K562 (cell line): Measurements from ENCODE around the gene GRID2IP. TPM values are rescaled to one million over a fixed set of nuclear protein-coding genes. Genes with fewer than 3 reads are reported as not detected.
A peak's percentile ranks its signal among the peaks of the same experiment; 100 is the strongest.

ENCODE experiments used
- ATAC-seq: fragments of 200-7000 bp; cut with Tn5 transposase; 3 replicates; pipeline ENCODE4 v1.9.1; 2020; ENCODE audit warnings: moderate library complexity
- BruUV-seq: library from RNA; stranded (reverse); fragments of 400-500 nt; replicated peaks from 2 replicates; lab custom pipeline; 2021; lab: Mats Ljungman, UMichigan
- CTCF ChIA-PET: fragments of 300-600 bp; formaldehyde crosslinking; extraction: SDS; loops from one replicate; lab custom pipeline; 2021; ENCODE audit warnings: low intra/inter-chr PET ratio; lab: Yijun Ruan, JAX
- POLR2A ChIA-PET: fragments of 300-600, 350-650 bp; sonication (Branson Sonifier 250); formaldehyde crosslinking; extraction: SDS; loops from one replicate; lab custom pipeline; 2021; ENCODE audit warnings: antibody characterized with exemption, inconsistent platforms; lab: Yijun Ruan, JAX
- DNase-seq, 4 experiments: peaks; one replicate each; pipeline versions ENCODE4 v3.0.0 to v3.0.0-alpha.2; 2011 to 2018; ENCODE audit warnings: low spot score in 3 of 4, mixed read lengths in 3 of 4; ENCODE audit errors: extremely low read depth in 1 of 4
- FAIRE-seq: peaks from 2 replicates; lab custom pipeline; 2011; peaks lifted over from hg19 to GRCh38; lab: Jason Lieb, UNC
- H2AFZ ChIP-seq: 2 replicates; pipeline ENCODE4 v1.6.0; 2011; ENCODE audit warnings: low read depth, low read length, control low read depth, inconsistent platforms
- H3K27ac ChIP-seq: fragments of 200-600 bp; 3 replicates; pipeline ENCODE4 v1.8.0; 2011; ENCODE audit warnings: low read depth, mild to moderate bottlenecking, control low read depth, inconsistent platforms, low read length, moderate library complexity, mixed read lengths; ENCODE audit errors: extremely low read depth
- H3K27me3 ChIP-seq, 2 experiments: fragments of 300-600 bp in 1 of 2; 2 replicates in 1 of 2; 3 replicates in 1 of 2; pipeline versions ENCODE4 v1.6.0 to v1.8.0; 2011; ENCODE audit warnings: inconsistent platforms in 2 of 2, low read length in 2 of 2, mild to moderate bottlenecking in 1 of 2, mixed read lengths in 1 of 2, moderate library complexity in 1 of 2; ENCODE audit not compliant: control insufficient read depth in 2 of 2, insufficient read depth in 2 of 2
- H3K36me3 ChIP-seq: fragments of 300-600 bp; 3 replicates; pipeline ENCODE4 v1.8.0; 2011; ENCODE audit warnings: mild to moderate bottlenecking, low read length, inconsistent platforms; ENCODE audit not compliant: control insufficient read depth, insufficient read depth
- H3K4me1 ChIP-seq, 2 experiments: fragments of 200-600 bp in 1 of 2; replicated peaks in 1 of 2; 2 replicates in 1 of 2; 3 replicates in 1 of 2; pipeline versions ENCODE4 v1.5.1 to v1.8.0; 2011; ENCODE audit warnings: inconsistent platforms in 2 of 2, low read length in 2 of 2, mild to moderate bottlenecking in 1 of 2, mixed read lengths in 1 of 2, moderate library complexity in 1 of 2; ENCODE audit not compliant: control insufficient read depth in 2 of 2, insufficient read depth in 2 of 2
- H3K4me2 ChIP-seq: 2 replicates; pipeline ENCODE4 v1.6.1; 2011; ENCODE audit warnings: low read length, control low read depth, inconsistent platforms, mixed read lengths; ENCODE audit not compliant: insufficient read depth
- H3K4me3 ChIP-seq: fragments of 200-600 bp; sonication (generic), shearing (Covaris generic); 2 replicates; pipeline ENCODE4 v1.5.1; 2016; ENCODE audit warnings: control low read depth, inconsistent platforms
- H3K79me2 ChIP-seq: fragments of 200-600 bp; 3 replicates; pipeline ENCODE4 v1.8.0; 2011; ENCODE audit warnings: low read length, inconsistent platforms; ENCODE audit not compliant: control insufficient read depth, insufficient read depth
- H3K9ac ChIP-seq, 2 experiments: 2 replicates each; pipeline versions ENCODE4 v1.6.0 to v1.6.1; 2011; ENCODE audit warnings: low read depth in 2 of 2, low read length in 2 of 2, control low read depth in 1 of 2, inconsistent platforms in 1 of 2, mild to moderate bottlenecking in 1 of 2, mixed read lengths in 1 of 2; ENCODE audit not compliant: insufficient read depth in 1 of 2
- H3K9me1 ChIP-seq: one replicate; pipeline ENCODE4 v1.6.0; 2011; ENCODE audit warnings: inconsistent platforms, mild to moderate bottlenecking, low read length, moderate library complexity; ENCODE audit not compliant: control insufficient read depth, insufficient read depth
- H3K9me3 ChIP-seq: replicated peaks from 2 replicates; pipeline ENCODE4 v1.5.1; 2011; ENCODE audit warnings: low read depth, low read length, inconsistent platforms; ENCODE audit not compliant: control insufficient read depth, insufficient read depth
- H4K20me1 ChIP-seq: replicated peaks from 2 replicates; pipeline ENCODE4 v1.6.1; 2011; ENCODE audit warnings: low read length, inconsistent platforms, mixed read lengths; ENCODE audit not compliant: control insufficient read depth, insufficient read depth
- EP400 ChIP-seq: fragments of 450-650 bp; IDR thresholded peaks from 2 replicates; pipeline ENCODE4 v1.6.1; 2017; ENCODE audit warnings: antibody characterized with exemption, mild to moderate bottlenecking, moderate library complexity
- EZH2 ChIP-seq: IDR thresholded peaks from 2 replicates; pipeline ENCODE4 v1.6.1; 2012; ENCODE audit warnings: low read depth, mild to moderate bottlenecking, inconsistent platforms, low read length, borderline replicate concordance
- FOXO4 ChIP-seq: fragments of 450-650 bp; formaldehyde crosslinking; IDR thresholded peaks from 2 replicates; pipeline ENCODE4 v1.4.0; 2020; ENCODE audit warnings: mild to moderate bottlenecking, moderate library complexity
- IRF9 ChIP-seq: fragments of 450-650 bp; IDR thresholded peaks from 2 replicates; pipeline ENCODE4 v1.6.1; 2016; ENCODE audit warnings: missing biosample characterization, missing genetic modification characterization
- KAT8 ChIP-seq: fragments of 450-650 bp; IDR thresholded peaks from 2 replicates; pipeline ENCODE4 v1.6.1; 2016; ENCODE audit warnings: low read depth, mild to moderate bottlenecking
- KDM2B ChIP-seq: fragments of 250-450 bp; sonication (Bioruptor Pico); IDR thresholded peaks from 2 replicates; pipeline ENCODE4 v1.8.0; 2021; ENCODE audit warnings: mild to moderate bottlenecking, moderate library complexity
- MEF2D ChIP-seq: conservative IDR thresholded peaks from 2 replicates; pipeline ENCODE4 v1.6.1; 2016; ENCODE audit warnings: low read depth, missing genetic modification characterization, missing compliant biosample characterization
- MNT ChIP-seq, 2 experiments: fragments of 450-650 bp; conservative IDR thresholded peaks; 2 replicates each; pipeline ENCODE4 v1.6.1; 2017; ENCODE audit warnings: mild to moderate bottlenecking in 2 of 2, moderate library complexity in 2 of 2
- POLR2B ChIP-seq: fragments of 450-650 bp; IDR thresholded peaks from 2 replicates; pipeline ENCODE4 v1.6.1; 2018; ENCODE audit warnings: low read depth; ENCODE audit not compliant: partially characterized antibody
- SAFB ChIP-seq: fragments of 200-400 bp; formaldehyde crosslinking; IDR thresholded peaks from 2 replicates; pipeline ENCODE4 v1.6.1; 2017; ENCODE audit warnings: low read depth, low read length, borderline replicate concordance
- SOX6 ChIP-seq: fragments of 450-650 bp; IDR thresholded peaks from 2 replicates; pipeline ENCODE4 v1.6.1; 2014; ENCODE audit warnings: mild to moderate bottlenecking
- TCF15 ChIP-seq: fragments of 250-450 bp; sonication (Bioruptor Pico); IDR thresholded peaks from 2 replicates; pipeline ENCODE4 v1.8.0; 2022; ENCODE audit warnings: moderate library complexity, mild to moderate bottlenecking, inconsistent platforms
- ZC3H8 ChIP-seq: fragments of 450-650 bp; IDR thresholded peaks from 2 replicates; pipeline ENCODE4 v1.6.1; 2017
- ZNF24 ChIP-seq: fragments of 450-650 bp; IDR thresholded peaks from 2 replicates; pipeline ENCODE4 v1.6.1; 2016
- ZNF274 ChIP-seq: IDR thresholded peaks from 2 replicates; pipeline ENCODE4 v1.6.1; 2011; ENCODE audit warnings: low read depth, mild to moderate bottlenecking, low read length, moderate library complexity, borderline replicate concordance
- ZNF277 ChIP-seq: fragments of 250-450 bp; sonication (Bioruptor Pico); IDR thresholded peaks from 2 replicates; pipeline ENCODE4 v1.8.0; 2022; ENCODE audit warnings: inconsistent platforms, mild to moderate bottlenecking, moderate library complexity, borderline replicate concordance
- ZNF324 ChIP-seq: fragments of 250-450 bp; sonication (Bioruptor Pico); IDR thresholded peaks from 2 replicates; pipeline ENCODE4 v1.4.0; 2020; ENCODE audit warnings: mild to moderate bottlenecking
- ZSCAN29 ChIP-seq: fragments of 450-650 bp; IDR thresholded peaks from 2 replicates; pipeline ENCODE4 v1.6.1; 2017
- WGBS: fragments of 100-300 bp; shearing (Covaris generic); methylation state at CpG from one replicate; pipeline ENCODE4 v1.1.6; 2016; ENCODE audit warnings: low coverage, mixed read lengths; ENCODE audit not compliant: insufficient coverage; ENCODE audit errors: missing lambda C conversion rate; 5-methylcytosine and 5-hydroxymethylcytosine counted together
- in situ Hi-C: fragments of 300-500 bp; cut with MboI; formaldehyde crosslinking; loops from 4 replicates; pipeline ENCODE4 v1.15.0; 2018; ENCODE audit warnings: inconsistent platforms, mixed read lengths
- intact Hi-C: fragments of 100-400 bp; cut with micrococcal nuclease; formaldehyde crosslinking; loops from 2 replicates; pipeline ENCODE4 v1.14.2; 2022
- polyA plus RNA-seq, 8 experiments: library from polyadenylated mRNA; depleted of rRNA in 4 of 8; stranded (reverse) in 5 of 8; unstranded in 3 of 8; fragments of >200 nt; fragmentation: Nextera tagmentation in 2 of 8; fragmentation: Illumina TruSeq in 1 of 8; extraction: Ambion mirVana in 2 of 8; extraction: Trizol in 1 of 8; gene quantifications; 2 replicates each; pipeline versions ENCODE4 v1.2.1 to v1.2.3, GENCODE V29; 2011 to 2014; ENCODE audit warnings: inconsistent platforms in 1 of 8, missing spikeins in 1 of 8
- total RNA-seq, 7 experiments: library from RNA; depleted of rRNA in 6 of 7; stranded (reverse); fragments of >200 nt in 6 of 7; fragmentation: Illumina TruSeq in 2 of 7; extraction: Trizol in 2 of 7; gene quantifications; 2 replicates each; pipeline versions ENCODE4 v1.2.1 to v1.2.3, GENCODE V29; 2011 to 2021; ENCODE audit warnings: low replicate concordance in 1 of 7

Gene GRID2IP
- total and polyA plus RNA-seq, 9 of the 15 experiments (the other 6 are each of a cell fraction or from before 2014, with no cell fraction given), result not detected

- peaks cover 4% of the 10 kb centered on the region; the same call in 1 of the 2 replicates for H4K20me1 ChIP-seq
- WGBS, result 7% methylated on average over 19 of the region's 19 CpGs
- FAIRE-seq, result no peak
- no peak overlapping the region for H3K4me3 ChIP-seq
- H3K9me1 ChIP-seq, result no peaks in the 10 kb centered on the region
- no peak overlapping the region for H2AFZ ChIP-seq
- no peaks in the 10 kb centered on the region for H3K9me3 ChIP-seq
- H3K27me3 ChIP-seq, result peaks cover 32 to 73% of the 10 kb centered on the region in 2 experiments
- peak overlapping the region in 1 of 2 experiments; percentile 35; a peak in 1 of 4 replicates for H3K9ac ChIP-seq
- no peak overlapping the region for H3K27ac ChIP-seq
- ATAC-seq, result no peak
- ChIA-PET POLR2A (no interaction called here), CTCF (no interaction called here)
- H3K36me3 ChIP-seq, result no peaks in the 10 kb centered on the region
- H3K4me2 ChIP-seq, result no peak overlapping the region
- in situ Hi-C loops, result no loop called here
- H3K79me2 ChIP-seq, result no peaks in the 10 kb centered on the region
- peaks cover 0 to 22% of the 10 kb centered on the region in 2 experiments; a peak in 3 of 5 replicates for H3K4me1 ChIP-seq
- intact Hi-C loops, result no loop called here
- BruUV-seq, result no TSS peak
- no peak for DNase-seq
- TF ChIP-seq SOX6, result no peak
- TF ChIP-seq EP400, result no peak
- no peak for TF ChIP-seq TCF15 (CRISPR knock-in tag)
- no peak for TF ChIP-seq EZH2
- TF ChIP-seq FOXO4 (CRISPR knock-in tag), result no peak
- no peak for TF ChIP-seq MNT (conservative IDR thresholded peaks at IDR 0.05)
- TF ChIP-seq KDM2B (CRISPR knock-in tag), result no peak
- no peak for TF ChIP-seq ZNF277 (CRISPR knock-in tag)
- no peak for TF ChIP-seq MEF2D (tag)
- no peak for TF ChIP-seq SAFB
- no peak for TF ChIP-seq KAT8
- TF ChIP-seq ZNF324 (CRISPR knock-in tag), result no peak
- TF ChIP-seq IRF9 (tag), result no peak
- TF ChIP-seq POLR2B, result no peak
- no peak for TF ChIP-seq ZC3H8
- TF ChIP-seq ZNF24, result no peak
- no peak for TF ChIP-seq ZSCAN29
- no peak for TF ChIP-seq ZNF274
These were observed 19.6 kb downstream of the GRID2IP start for GRCh38 chr7:6531492-6532279.
